ENCODE results near the gene BIRC2.
"Not testable (repeated sequence)": the region's sequence is repeated elsewhere in the genome, so short reads cannot be mapped to it uniquely, and the experiment has no call there.

BIRC2 gene

DNA sequence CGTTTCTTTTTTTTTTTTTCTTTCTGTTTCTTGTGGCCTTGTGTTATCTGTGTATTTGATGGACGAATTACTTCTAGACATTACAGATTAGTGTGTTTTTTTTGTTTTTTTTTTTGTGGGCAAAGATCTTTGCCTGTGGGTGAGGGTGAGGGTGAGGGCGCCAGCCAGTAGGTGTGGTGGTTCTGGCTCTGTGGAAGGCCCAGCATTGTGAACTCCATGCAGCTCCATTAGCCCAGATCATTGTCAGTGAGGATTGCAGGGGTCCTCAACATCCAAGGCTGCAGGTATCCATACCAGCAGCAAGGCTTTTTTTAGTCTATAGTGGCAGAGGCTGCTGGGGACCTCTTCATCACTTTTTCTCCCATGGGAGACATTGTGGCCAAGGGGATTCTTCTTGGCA is 13.7 kb downstream of the BIRC2 start:
- TF ChIP-seq, protein P1, sequence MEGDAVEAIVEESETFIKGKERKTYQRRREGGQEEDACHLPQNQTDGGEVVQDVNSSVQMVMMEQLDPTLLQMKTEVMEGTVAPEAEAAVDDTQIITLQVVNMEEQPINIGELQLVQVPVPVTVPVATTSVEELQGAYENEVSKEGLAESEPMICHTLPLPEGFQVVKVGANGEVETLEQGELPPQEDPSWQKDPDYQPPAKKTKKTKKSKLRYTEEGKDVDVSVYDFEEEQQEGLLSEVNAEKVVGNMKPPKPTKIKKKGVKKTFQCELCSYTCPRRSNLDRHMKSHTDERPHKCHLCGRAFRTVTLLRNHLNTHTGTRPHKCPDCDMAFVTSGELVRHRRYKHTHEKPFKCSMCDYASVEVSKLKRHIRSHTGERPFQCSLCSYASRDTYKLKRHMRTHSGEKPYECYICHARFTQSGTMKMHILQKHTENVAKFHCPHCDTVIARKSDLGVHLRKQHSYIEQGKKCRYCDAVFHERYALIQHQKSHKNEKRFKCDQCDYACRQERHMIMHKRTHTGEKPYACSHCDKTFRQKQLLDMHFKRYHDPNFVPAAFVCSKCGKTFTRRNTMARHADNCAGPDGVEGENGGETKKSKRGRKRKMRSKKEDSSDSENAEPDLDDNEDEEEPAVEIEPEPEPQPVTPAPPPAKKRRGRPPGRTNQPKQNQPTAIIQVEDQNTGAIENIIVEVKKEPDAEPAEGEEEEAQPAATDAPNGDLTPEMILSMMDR (conservative IDR thresholded peaks at IDR 0.05; ENCODE audit: low read depth, low read length), result no peak
- no peak overlapping the region for H3K4me3 ChIP-seq (ENCODE audit: low read depth, low read length)
- DNase-seq (ENCODE audit: low read depth), result no peak

DNA sequence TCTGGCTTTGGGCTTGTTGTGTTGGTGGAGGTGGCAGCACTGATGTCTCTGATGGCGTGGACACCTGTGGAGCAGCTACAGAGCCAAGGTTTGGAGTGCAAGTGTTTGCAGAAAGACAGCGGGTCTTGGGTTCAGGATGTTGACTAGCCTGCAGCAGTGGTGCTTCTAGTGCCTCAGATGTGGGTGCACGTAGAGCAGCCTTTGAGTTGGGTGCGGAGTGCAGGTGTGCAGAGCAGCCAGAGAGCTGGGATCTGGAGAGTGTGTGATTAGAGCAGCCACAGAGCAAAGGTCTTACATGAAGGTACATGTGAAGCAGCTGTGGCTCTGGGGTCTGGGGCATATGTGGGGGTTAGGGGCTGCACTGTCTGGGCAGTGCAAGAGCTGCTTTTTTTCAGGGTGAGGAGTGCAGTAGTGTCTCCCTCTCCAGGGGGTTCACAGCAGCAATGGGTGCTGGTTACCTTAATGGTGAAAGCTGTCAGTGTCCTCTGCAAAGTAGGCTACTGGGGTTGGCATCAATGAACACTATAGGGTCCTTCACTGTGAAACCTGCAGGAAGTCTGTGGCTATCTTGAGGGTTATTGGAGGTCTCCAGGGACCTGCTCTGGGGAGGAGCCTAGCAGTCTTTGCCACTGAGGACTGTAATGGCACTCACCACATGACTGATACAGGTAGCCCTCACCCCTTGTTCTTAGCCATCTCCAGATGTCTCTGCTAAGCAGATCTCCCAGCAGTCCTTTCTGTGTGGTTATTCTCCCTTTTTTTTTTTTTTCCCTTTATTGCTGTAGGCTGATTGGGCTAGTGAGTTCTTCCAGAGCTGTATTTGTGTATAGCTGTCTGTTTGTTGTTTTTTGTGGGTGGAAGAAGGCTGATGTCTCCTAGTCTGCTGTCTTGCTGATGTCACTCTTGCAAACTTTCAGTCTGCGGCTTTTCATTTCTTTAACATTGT is 14.3 kb downstream of the BIRC2 start:
- no peak overlapping the region for H3K4me3 ChIP-seq (ENCODE audit: low read depth, low read length)
- peak; percentile 17 for DNase-seq (ENCODE audit: low read depth)
- TF ChIP-seq, protein P1 (conservative IDR thresholded peaks at IDR 0.05; ENCODE audit: low read depth, low read length), result no peak

DNA sequence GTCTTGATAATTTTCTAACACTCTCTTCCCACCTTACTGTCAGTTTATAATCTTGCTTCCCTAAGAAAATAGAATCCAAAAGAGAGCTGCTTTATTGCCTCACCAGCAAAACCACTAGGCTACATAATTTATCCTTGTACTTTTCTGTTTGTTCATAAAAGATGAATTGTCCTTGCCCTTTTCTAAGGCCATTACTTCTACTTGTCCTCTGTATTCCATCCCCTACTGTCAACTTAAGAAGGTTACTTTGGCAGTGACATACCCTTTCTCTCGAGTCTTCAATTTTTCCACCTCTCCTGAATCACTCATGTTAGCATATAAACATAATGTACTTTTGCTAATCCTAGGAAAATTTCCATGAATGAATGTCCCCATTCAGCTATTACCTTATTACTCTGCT is 18.0 kb downstream of the BIRC2 start:
- TF ChIP-seq, protein P1 (conservative IDR thresholded peaks at IDR 0.05; ENCODE audit: low read depth, low read length), result no peak
- DNase-seq (ENCODE audit: low read depth), result no peak

DNA sequence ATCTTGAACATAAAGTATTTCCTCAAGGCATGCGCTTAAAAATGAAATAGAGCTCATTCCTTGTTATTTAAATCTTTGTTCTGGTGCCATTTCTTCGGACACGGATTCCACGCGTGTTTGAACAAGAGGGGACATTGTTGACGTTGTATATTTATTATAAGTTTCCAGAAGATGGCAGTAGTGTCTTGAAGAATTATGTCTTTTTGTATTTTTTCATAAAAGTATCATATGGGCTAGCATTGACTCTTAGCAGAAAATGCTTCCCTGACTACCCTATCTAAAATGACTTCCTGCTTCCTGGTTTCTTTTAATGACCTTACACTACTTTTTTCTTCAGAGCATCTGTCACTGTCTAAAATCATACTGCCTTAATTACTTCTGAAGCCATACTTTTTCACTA is 20.4 kb downstream of the BIRC2 start:
- DNase-seq (ENCODE audit: low read depth), result peak; percentile 56
- TF ChIP-seq, protein P1 (conservative IDR thresholded peaks at IDR 0.05; ENCODE audit: low read depth, low read length), result peak; percentile 35
- H3K4me3 ChIP-seq (ENCODE audit: low read depth, low read length), result no peak overlapping the region

More for the DNA sequence above, 18.0 kb downstream of the BIRC2 start:
- no peak overlapping the region for H3K4me3 ChIP-seq (ENCODE audit: low read depth, low read length)

DNA sequence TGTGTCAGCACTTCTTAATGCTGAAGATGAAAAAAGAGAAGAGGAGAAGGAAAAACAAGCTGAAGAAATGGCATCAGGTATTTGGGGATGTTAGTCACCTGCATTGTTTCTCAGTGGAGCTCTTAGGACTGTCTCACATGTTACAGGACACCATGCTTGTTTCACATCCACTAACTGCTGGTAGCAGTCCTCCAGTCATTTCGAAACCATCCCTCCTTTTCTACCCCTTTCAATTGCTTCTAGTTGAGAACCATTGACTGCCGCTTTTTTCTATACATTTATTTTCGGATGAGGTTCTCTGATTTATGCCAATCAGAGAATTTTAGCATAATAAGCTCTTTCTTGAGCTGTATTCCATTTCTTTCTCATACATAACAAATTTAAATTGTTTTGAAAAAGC is 21.5 kb downstream of the BIRC2 start:
- TF ChIP-seq, protein P1 (conservative IDR thresholded peaks at IDR 0.05; ENCODE audit: low read depth, low read length), result no peak
- no peak for DNase-seq (ENCODE audit: low read depth)
- H3K4me3 ChIP-seq (ENCODE audit: low read depth, low read length), result no peak overlapping the region

DNA sequence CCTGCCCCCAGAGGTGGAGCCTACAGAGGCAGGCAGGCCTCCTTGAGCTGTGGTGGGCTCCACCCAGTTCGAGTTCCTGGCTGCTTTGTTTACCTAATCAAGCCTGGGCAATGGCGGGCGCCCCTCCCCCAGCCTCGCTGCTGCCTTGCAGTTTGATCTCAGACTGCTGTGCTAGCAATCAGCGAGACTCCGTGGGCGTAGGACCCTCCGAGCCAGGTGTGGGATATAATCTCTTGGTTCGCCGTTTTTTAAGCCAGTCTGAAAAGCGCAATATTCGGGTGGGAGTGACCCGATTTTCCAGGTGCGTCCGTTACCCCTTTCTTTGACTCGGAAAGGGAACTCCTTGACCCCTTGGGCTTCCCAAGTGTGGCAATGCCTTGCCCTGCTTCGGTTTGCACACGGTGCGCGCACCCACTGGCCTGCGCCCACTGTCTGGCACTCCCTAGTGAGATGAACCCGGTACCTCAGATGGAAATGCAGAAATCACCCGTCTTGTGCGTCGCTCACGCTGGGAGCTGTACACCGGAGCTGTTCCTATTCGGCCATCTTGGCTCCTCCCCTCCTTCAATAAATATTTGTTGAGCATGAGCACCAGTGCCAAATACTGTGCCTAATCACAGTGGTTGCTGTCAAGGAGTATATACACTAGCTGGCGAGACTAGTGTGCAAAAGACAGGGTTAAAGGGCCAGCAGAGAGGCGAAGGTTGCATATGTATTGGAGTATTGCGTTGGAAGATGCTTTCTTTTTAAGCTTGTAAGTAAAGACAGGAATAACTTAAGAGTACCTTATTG is 27.8 kb downstream of the BIRC2 start:
- not testable (repeated sequence) for H3K4me3 ChIP-seq (ENCODE audit: low read depth, low read length); DNase-seq (ENCODE audit: low read depth)

DNA sequence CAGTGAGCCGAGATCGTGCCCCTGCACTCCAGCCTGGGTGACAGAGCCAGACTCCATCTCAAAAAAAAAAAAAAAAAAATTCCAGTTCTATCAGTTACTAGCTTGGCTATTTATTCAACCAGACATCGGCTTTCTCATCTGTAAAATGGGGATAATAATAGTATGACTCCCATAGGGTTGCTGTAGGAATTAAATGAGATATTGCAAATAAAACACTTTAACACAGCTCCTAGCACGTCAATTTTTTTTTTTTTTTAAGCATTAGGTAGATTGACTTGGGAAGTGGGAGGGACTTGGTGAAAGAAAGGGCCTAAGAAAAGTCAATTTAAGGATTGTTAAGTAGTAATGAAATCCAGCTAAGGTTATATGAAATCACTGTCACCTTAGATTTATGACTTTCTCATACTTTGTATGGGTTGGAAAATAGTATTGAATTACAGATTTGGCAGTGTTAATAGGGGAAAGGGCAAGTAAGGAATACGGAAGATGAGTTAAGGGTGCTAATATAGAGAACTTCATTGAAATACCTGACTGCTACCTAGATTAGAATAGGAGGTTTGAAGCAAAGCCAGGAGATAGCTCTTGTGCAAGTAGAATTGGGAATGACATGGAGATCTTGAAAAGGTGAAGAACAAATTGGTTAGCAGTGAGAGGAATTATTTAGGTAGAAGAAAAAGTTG is 28.8 kb downstream of the BIRC2 start:
- no peak for DNase-seq (ENCODE audit: low read depth)
- TF ChIP-seq, protein P1 (conservative IDR thresholded peaks at IDR 0.05; ENCODE audit: low read depth, low read length), result no peak
- no peak overlapping the region for H3K4me3 ChIP-seq (ENCODE audit: low read depth, low read length)
